Epithelial cell of proximal tubule (primary cell): ENCODE data around the gene ACTN4. TPM values are rescaled to one million over a fixed set of nuclear protein-coding genes. Genes with fewer than 3 reads are reported as not detected.

ENCODE experiments used
- DNase-seq: peaks from one replicate; pipeline ENCODE4 v3.0.0-alpha.2; 2011; ENCODE audit warnings: low read depth
- H3K4me3 ChIP-seq: 2 replicates; pipeline ENCODE4 v1.5.1; 2011; ENCODE audit warnings: low read depth, mild to moderate bottlenecking, low read length
- CTCF ChIP-seq: conservative IDR thresholded peaks from 2 replicates; pipeline ENCODE4 v1.5.1; 2012; ENCODE audit warnings: low read depth, mild to moderate bottlenecking, low read length
- total RNA-seq: library from RNA; depleted of rRNA; stranded (reverse); fragments of >200 nt; gene quantifications from 2 replicates; pipeline ENCODE4 v1.2.3, GENCODE V29; 2015

ACTN4 gene
- total RNA-seq, 1 donor from 2014 or later, result 629 TPM

- TF ChIP-seq CTCF, result no peak
- no peak overlapping the region for H3K4me3 ChIP-seq
- DNase-seq, result no peak
These were observed 30.1 kb upstream of the ACTN4 start for GRCh38 chr19:38617283-38617763.

GRCh38 chr19:38617764-38618589, 29.5 kb upstream of the ACTN4 start, which contains the start of gene MAP4K1:
MAP4K1 (minus strand) TSS chr19:38617953; CDS start chr19:38617895, 58 bp downstream.
- H3K4me3 ChIP-seq, result peak within 1 kb of the TSS; percentile 99
- no peak for TF ChIP-seq CTCF
- no peak for DNase-seq

- H3K4me3 ChIP-seq, result peak within 1 kb of the TSS; percentile 99
- TF ChIP-seq CTCF, result no peak
- DNase-seq, result peak; percentile 81
These were observed 28.7 kb upstream of the ACTN4 start, which contains the start of gene EIF3K for GRCh38 chr19:38618590-38619360. EIF3K (plus strand) TSS chr19:38619188; CDS start chr19:38619269, 81 bp downstream.

GRCh38 chr19:38619361-38620174, 27.9 kb upstream of the ACTN4 start:
- TF ChIP-seq CTCF, result no peak
- peak overlapping the region; percentile 99 for H3K4me3 ChIP-seq
- DNase-seq, result no peak

GRCh38 chr19:38624822-38625221, 22.6 kb upstream of the ACTN4 start:
- no peak overlapping the region for H3K4me3 ChIP-seq
- TF ChIP-seq CTCF, result no peak
- no peak for DNase-seq

GRCh38 chr19:38626401-38626800, 21.0 kb upstream of the ACTN4 start:
- DNase-seq, result no peak
- no peak overlapping the region for H3K4me3 ChIP-seq
- no peak for TF ChIP-seq CTCF
